Astrocyte (in vitro differentiated cells and primary cell): ENCODE measurements around the gene TBXAS1. TPM values are rescaled to one million over a fixed set of nuclear protein-coding genes. Genes with fewer than 3 reads are reported as not detected.

Experiments used
- DNase-seq: peaks from one replicate; pipeline ENCODE4 v3.0.0-alpha.2; 2010; ENCODE audit warnings: low read depth
- FAIRE-seq: peaks from 2 replicates; lab custom pipeline; 2011; peaks lifted over from hg19 to GRCh38; lab: Jason Lieb, UNC
- H2AFZ ChIP-seq: 2 replicates; pipeline ENCODE4 v1.6.0; 2012; ENCODE audit warnings: low read depth, low read length, inconsistent platforms
- H3K27ac ChIP-seq: 2 replicates; pipeline ENCODE4 v1.5.1; 2011; ENCODE audit warnings: low read depth, low read length, inconsistent platforms
- H3K27me3 ChIP-seq: 2 replicates; pipeline ENCODE4 v1.6.0; 2011; ENCODE audit warnings: low read length, inconsistent platforms; ENCODE audit not compliant: insufficient read depth
- H3K36me3 ChIP-seq: 2 replicates; pipeline ENCODE4 v1.5.1; 2011; ENCODE audit warnings: low read length, inconsistent platforms; ENCODE audit not compliant: insufficient read depth
- H3K4me1 ChIP-seq: 2 replicates; pipeline ENCODE4 v1.5.1; 2011; ENCODE audit warnings: low read length, inconsistent platforms; ENCODE audit not compliant: insufficient read depth
- H3K4me2 ChIP-seq: 2 replicates; pipeline ENCODE4 v1.6.0; 2012; ENCODE audit warnings: low read length, inconsistent platforms
- H3K4me3 ChIP-seq: 2 replicates; pipeline ENCODE4 v1.5.1; 2011; ENCODE audit warnings: low read depth, mild to moderate bottlenecking, low read length, inconsistent platforms; ENCODE audit not compliant: insufficient read depth
- H3K79me2 ChIP-seq: 2 replicates; pipeline ENCODE4 v1.6.0; 2012; ENCODE audit warnings: mild to moderate bottlenecking, low read length, inconsistent platforms; ENCODE audit not compliant: insufficient read depth
- H3K9ac ChIP-seq: 2 replicates; pipeline ENCODE4 v1.6.0; 2012; ENCODE audit warnings: mild to moderate bottlenecking, low read length, inconsistent platforms
- H3K9me3 ChIP-seq: 2 replicates; pipeline ENCODE4 v1.5.1; 2012; ENCODE audit warnings: low read depth, mild to moderate bottlenecking, low read length, inconsistent platforms; ENCODE audit not compliant: insufficient read depth
- H4K20me1 ChIP-seq: 2 replicates; pipeline ENCODE4 v1.6.0; 2012; ENCODE audit warnings: low read length, inconsistent platforms; ENCODE audit not compliant: insufficient read depth
- H3K27ac Mint-ChIP-seq: one replicate; pipeline ENCODE4 v1.8.0; 2021; ENCODE audit warnings: mild to moderate bottlenecking, mixed read lengths; ENCODE audit not compliant: unreplicated experiment
- H3K27me3 Mint-ChIP-seq: one replicate; pipeline ENCODE4 v1.8.0; 2021; ENCODE audit warnings: low read depth, mixed read lengths; ENCODE audit not compliant: unreplicated experiment
- H3K36me3 Mint-ChIP-seq: one replicate; pipeline ENCODE4 v1.8.0; 2021; ENCODE audit warnings: low read depth, mixed read lengths; ENCODE audit not compliant: unreplicated experiment
- H3K4me1 Mint-ChIP-seq: one replicate; pipeline ENCODE4 v1.8.0; 2021; ENCODE audit warnings: low read depth, mixed read lengths; ENCODE audit not compliant: unreplicated experiment
- H3K4me3 Mint-ChIP-seq: one replicate; pipeline ENCODE4 v1.8.0; 2021; ENCODE audit warnings: mild to moderate bottlenecking, moderate library complexity, mixed read lengths; ENCODE audit not compliant: unreplicated experiment
- H3K9me3 Mint-ChIP-seq: one replicate; pipeline ENCODE4 v1.8.0; 2021; ENCODE audit warnings: mild to moderate bottlenecking, mixed read lengths; ENCODE audit not compliant: unreplicated experiment
- CTCF ChIP-seq: IDR thresholded peaks from 2 replicates; pipeline ENCODE4 v1.5.1; 2011; ENCODE audit warnings: low read depth, mild to moderate bottlenecking, inconsistent platforms, low read length, moderate library complexity; ENCODE audit not compliant: insufficient read depth
- EZH2 ChIP-seq: IDR thresholded peaks from 2 replicates; pipeline ENCODE4 v1.6.1; 2012; ENCODE audit warnings: mild to moderate bottlenecking, low read length, inconsistent platforms; ENCODE audit not compliant: insufficient read depth
- total RNA-seq: library from RNA; stranded (reverse); gene quantifications from 2 replicates; pipeline ENCODE4 v1.2.1, GENCODE V29; 2021

The TBXAS1 gene
- total RNA-seq, 1 donor from 2014 or later, result 1.1 TPM

DNA sequence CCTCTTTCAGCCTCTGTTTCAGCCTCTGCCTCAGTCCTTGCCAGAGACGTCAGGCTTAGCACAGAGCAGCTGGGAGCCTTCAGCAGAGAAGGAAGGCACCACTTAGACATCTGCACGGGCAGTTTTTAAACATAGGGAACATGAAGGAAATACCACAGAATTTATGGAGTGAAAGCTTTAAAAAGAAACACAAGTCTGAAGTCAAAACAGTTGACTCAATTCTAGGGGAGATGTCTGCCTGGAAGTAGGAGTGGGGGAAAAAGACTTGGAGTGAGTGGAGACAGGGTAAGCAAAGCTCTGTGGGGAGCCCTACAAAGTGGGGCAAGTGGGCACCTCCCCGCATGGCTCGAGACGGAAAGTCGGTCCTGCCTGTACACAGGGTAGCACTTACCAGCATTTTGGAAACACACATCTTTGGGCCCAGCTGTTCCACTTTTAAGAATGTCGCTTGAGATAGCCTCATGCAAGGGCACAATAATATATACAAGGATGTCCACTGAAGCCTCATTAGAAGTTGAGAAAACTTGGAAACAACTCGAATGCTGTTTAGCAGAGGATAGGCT lies 5.0 kb upstream of the TBXAS1 start:
- H3K9me3 ChIP-seq, result no peaks in the 10 kb centered on the region
- peak; percentile 11 for DNase-seq
- no peaks in the 10 kb centered on the region for H3K79me2 ChIP-seq
- peaks cover 6% of the 10 kb centered on the region for H3K27me3 Mint-ChIP-seq
- no peaks in the 10 kb centered on the region for H3K36me3 Mint-ChIP-seq
- H2AFZ ChIP-seq, result no peak overlapping the region
- no peaks in the 10 kb centered on the region for H3K9me3 Mint-ChIP-seq
- no peak overlapping the region for H3K4me3 ChIP-seq
- no peaks in the 10 kb centered on the region for H3K36me3 ChIP-seq
- H3K27me3 ChIP-seq, result peaks cover 18% of the 10 kb centered on the region
- H3K27ac Mint-ChIP-seq, result no peak overlapping the region
- no peaks in the 10 kb centered on the region for H4K20me1 ChIP-seq
- peaks cover 8% of the 10 kb centered on the region for H3K4me1 ChIP-seq
- no peak overlapping the region for H3K4me3 Mint-ChIP-seq
- TF ChIP-seq EZH2, result no peak
- TF ChIP-seq CTCF, result no peak
- H3K27ac ChIP-seq, result no peak overlapping the region
- peaks cover 12% of the 10 kb centered on the region for H3K4me1 Mint-ChIP-seq
- no peak overlapping the region for H3K4me2 ChIP-seq
- FAIRE-seq, result no peak
- no peak overlapping the region for H3K9ac ChIP-seq

- Histone ChIP-seq H3K4me2 (peak overlapping the region; percentile 13), H3K4me1 (peaks cover 8% of the 10 kb centered on the region), H3K36me3 (no peaks in the 10 kb centered on the region), H3K4me3 (no peak overlapping the region), H3K27ac (no peak overlapping the region), H3K9ac (no peak overlapping the region), H3K79me2 (no peaks in the 10 kb centered on the region), H3K9me3 (no peaks in the 10 kb centered on the region), H2AFZ (no peak overlapping the region), H4K20me1 (no peaks in the 10 kb centered on the region), H3K27me3 (peaks cover 18% of the 10 kb centered on the region)
- Mint-ChIP-seq H3K27me3 (peaks cover 6% of the 10 kb centered on the region), H3K27ac (no peak overlapping the region), H3K36me3 (no peaks in the 10 kb centered on the region), H3K4me3 (no peak overlapping the region), H3K4me1 (peaks cover 17% of the 10 kb centered on the region), H3K9me3 (peaks cover 1% of the 10 kb centered on the region)
- peak; percentile 58 for DNase-seq
- TF ChIP-seq CTCF, result no peak
- TF ChIP-seq EZH2, result no peak
- FAIRE-seq, result no peak
These were observed 3.3 kb upstream of the TBXAS1 start for GRCh38 chr7:139825666-139826290.

GRCh38 chr7:139827042-139827441 lies 2.0 kb upstream of the TBXAS1 start:
- H3K9me3 Mint-ChIP-seq, result peaks cover 2% of the 10 kb centered on the region
- no peak overlapping the region for H3K4me3 Mint-ChIP-seq
- Histone ChIP-seq H3K9me3 (no peaks in the 10 kb centered on the region), H3K36me3 (no peaks in the 10 kb centered on the region), H3K79me2 (no peaks in the 10 kb centered on the region), H3K27me3 (peaks cover 12% of the 10 kb centered on the region), H4K20me1 (no peaks in the 10 kb centered on the region), H3K4me3 (no peak overlapping the region), H2AFZ (no peak overlapping the region), H3K27ac (no peak overlapping the region), H3K4me1 (peaks cover 8% of the 10 kb centered on the region), H3K9ac (no peak overlapping the region), H3K4me2 (no peak overlapping the region)
- H3K27ac Mint-ChIP-seq, result no peak overlapping the region
- DNase-seq (no peak), FAIRE-seq (no peak)
- no peak for TF ChIP-seq CTCF
- TF ChIP-seq EZH2, result no peak
- peaks cover 17% of the 10 kb centered on the region for H3K4me1 Mint-ChIP-seq
- H3K27me3 Mint-ChIP-seq, result peaks cover 6% of the 10 kb centered on the region
- H3K36me3 Mint-ChIP-seq, result no peaks in the 10 kb centered on the region
